ENCODE data around the gene NRG4.

DNA sequence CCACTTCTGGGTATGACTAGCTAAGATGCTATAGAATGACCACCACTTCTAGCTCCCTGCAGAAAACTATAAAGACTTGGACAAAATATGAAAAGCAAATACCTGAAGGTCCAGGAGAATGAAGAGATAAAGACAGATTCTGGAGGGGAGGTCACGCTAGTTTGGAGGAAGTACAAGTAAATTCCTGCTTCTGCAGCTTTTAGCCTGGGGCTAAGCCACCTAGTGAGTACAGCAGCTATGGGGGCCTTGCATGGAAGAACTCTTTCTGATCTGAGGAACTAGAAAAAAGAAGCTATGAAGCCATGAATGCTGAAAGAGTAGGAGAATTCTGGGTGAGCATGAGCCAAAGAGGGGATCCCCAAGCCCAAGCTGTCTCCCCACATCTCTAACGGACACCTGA, 29.8 kb downstream of the NRG4 start:
- no peak for TF ChIP-seq POLR2A (IDR thresholded peaks at IDR 0.05)
- no peak for TF ChIP-seq CTCF (IDR thresholded peaks at IDR 0.05)

All from upper lobe of left lung (tissue), 4 donors.